ENCODE measurements around the gene CMTM8.

The CMTM8 gene

DNA sequence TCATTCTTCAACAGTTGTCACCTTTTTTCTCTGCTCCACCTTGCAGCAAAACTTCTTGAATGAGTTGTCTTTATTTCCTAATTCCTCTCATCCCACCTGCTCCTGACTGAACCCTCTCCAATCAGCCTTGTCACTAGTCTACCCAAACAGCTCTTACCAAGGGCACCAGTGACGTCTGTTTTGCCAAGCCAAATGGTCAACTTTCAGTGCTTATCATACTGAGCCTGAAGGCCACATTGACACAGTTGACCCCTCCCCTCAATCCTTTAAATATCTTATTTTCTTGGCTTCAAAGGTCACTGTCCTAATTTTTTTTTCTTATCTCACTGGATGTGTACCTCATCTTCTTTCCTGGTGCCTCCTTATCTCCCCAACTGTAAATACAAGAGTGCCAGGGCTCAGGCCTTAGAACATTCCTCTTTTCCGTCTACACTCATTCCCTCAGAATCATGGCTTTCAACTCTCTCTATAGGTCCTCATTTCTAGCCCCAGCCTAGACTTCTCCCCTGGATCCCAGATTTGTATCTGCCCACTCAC is 43.2 kb downstream of the CMTM8 start:
- no peak for DNase-seq

DNA sequence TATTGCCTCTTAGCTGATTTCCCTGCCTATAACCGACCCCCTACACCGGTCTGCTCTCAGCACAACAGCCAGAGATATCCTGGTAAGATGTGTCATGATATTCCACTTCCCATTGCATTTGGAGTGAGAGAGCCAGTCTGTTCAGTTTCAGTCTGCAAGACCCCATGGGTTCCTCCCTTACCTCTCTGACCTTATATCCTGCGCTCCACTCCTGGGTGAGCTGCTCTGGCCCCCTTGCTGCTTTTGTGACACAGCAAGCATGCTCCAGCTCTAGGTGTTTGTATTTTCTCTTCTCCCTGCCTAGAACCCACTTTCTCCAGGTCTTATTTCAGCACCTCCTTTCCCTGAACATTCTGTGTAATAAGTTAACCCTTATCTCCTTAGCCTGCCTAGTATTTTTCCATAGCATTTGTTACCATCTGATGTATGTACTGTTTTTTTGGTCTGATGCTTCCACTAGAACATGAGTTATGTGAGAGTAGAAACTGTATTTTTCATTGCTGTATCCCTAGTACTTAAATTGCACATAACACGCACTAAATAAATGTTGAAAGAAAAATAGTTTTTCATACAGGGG is 44.2 kb downstream of the CMTM8 start:
- DNase-seq: no peak

- no peak for DNase-seq
Observed at GRCh38 chr3:32283304-32283703, 44.8 kb downstream of the CMTM8 start.

DNA sequence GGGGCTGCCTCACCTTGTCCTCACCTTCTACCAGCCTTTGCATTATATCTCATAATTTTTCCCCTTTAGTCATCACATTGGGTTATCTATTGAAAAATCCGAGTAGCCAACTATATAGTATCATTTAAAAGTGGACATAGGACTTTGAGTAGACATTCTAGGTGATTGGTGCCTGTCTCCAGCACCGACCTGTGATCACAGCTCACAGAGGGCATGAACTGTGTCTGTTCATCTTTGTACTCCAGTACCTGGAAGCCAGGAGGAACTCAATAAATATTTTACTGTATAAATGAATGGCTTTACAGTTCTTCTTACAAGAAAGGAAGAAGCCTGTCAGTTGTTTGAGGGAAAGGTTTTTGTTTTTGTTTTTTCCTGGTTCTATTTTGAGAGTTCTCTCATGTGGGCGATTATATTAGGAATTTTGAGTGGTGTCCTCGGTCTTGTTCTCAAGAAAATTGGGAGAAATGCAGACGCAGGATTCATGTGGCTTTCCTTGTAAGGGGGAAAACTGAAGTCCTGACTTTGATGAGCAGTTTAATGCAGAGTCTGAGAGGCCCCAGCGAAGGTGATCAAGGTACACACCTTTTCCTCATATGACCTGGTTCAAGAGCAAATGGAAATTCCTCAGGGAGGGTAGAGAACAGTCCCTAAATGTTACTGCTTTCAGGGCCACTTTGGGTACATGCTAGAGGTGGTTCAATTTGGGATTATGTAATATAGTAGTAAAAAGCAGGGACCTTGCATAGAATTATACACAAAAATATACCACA is 46.1 kb downstream of the CMTM8 start:
- DNase-seq: no peak

GRCh38 chr3:32285891-32286290 is 47.4 kb downstream of the CMTM8 start:
- DNase-seq: no peak

DNA sequence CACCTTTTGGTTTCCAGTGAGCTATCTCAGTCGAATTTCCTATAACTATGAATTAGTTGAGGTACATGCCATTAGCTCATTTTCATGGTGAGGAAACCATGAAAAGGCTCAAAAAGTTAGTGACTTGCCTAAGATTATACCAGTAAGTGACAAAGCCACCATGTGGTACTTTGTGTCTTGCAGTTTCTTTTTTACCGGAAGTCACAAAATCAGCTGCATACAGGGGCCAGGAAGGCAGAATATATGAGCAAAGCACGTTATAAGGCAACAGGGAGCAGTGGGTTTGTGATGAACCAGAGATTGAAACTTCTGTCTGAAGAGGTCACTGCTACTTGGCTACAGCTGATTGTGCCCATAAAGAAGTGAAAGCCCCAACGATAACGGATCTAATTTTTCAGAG is 50.3 kb downstream of the CMTM8 start:
- no peak for DNase-seq

GRCh38 chr3:32290619-32291018 is 52.1 kb downstream of the CMTM8 start:
- no peak for DNase-seq

DNA sequence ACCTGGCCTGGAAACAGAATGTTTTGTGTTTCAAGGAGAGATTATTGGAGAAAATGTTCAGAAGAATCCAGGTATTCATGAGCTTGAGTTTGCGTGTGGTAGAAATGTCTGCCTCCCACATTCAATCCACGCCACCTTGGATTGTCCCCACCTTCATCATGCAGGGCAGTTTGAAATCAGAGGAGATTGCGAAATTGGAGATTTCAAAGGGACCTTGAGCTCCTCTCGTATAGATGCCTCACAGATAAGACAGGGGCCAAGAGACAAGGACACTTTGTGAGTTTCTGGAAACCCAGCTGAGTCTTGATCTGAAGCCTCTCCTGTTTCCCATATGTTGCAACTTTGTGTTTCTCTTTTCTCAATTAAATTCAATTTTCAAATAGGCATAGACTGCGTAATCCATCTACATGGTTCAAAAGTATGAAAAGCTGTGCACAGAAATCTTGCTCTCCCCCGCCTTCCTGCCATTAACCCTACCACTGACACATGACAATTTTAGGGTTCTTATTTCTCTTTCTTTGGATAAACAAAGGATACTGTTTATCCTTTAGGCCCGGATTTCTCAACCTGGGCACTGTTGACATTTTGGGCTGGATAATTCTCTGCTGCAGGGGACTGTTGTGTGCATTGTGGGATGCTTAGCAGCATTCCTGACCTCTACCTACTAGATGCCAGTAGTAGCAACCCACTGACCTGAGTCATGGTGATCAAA is 53.8 kb downstream of the CMTM8 start:
- DNase-seq: no peak

GRCh38 chr3:32293903-32294302 is 55.4 kb downstream of the CMTM8 start:
- no peak for DNase-seq

GRCh38 chr3:32296251-32297204 is 58.0 kb downstream of the CMTM8 start:
- peak; percentile 41 for DNase-seq

- DNase-seq: no peak
Observed at GRCh38 chr3:32297366-32297765, 58.9 kb downstream of the CMTM8 start.

DNA sequence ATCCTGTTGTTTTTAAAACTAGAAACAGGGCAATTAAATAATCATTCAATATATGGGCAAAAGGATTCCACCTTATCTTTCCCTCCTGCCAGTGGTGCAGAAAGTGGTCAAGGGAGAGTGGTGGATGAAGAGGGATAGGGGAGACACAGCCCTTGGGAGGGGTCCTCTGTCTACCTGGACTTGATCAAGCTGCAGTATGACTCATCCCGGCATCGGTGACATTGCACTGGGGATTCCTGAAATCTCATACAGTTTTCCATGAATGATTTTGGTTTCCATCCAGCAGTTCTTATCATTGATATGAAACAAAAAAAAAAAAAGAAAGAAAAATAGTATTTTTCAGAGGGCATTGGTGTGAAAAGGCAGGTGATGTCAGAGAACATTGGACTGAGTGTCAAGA is 62.9 kb downstream of the CMTM8 start:
- no peak for DNase-seq

DNA sequence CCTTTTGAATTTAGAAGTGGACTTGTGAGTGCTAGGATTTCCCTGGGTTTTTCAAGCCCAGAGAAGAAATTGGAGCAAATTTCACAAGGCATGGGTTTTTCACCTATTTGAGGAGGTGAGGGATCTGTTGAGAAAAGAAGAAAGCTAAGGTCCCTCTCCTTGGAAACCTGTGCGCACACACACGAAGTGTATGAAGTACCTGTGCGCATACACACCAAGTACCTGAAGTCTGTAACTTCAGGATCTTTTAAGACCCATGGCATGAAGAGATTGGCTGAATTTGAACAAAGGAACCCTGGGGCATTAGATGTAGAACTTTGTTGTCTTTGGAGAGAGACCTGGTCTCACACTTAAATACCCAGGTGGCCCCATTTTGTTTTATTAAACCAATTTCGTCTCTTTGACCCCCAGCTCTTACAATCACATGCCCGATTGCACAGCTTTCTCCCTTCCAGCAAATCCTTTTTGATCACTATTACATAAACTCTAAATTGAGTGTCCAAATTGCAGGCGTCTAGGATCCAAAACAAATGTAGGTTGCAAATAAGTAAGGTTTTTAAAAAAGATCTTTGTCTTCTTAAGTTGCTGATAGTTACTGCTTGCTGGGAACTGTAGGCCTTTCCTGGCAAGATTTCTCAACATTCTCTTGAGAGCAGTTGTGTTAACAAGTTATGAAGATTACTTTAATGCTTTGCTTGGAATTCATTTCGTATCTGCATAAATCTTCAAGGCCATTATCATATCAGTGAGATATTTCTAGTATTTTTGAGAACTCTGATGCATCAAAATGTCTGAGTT is 64.3 kb downstream of the CMTM8 start:
- DNase-seq: no peak

DNA sequence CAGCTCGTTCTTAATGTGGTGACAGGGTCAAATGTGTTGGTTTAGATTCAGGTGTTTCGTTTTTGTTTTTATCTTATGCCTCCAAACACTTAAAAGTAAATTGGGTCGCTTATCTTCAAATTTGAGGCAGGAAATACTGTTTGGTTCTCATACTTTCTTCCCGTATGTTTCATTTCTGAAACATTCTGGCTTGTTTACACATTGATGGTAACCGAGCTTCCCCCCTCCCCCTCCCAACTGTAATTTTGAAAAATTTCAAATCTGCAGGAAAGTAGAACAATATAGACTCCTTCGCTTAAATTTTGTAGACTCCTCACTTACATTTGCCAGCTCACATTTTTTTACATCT is 64.9 kb downstream of the CMTM8 start:
- DNase-seq: no peak

DNA sequence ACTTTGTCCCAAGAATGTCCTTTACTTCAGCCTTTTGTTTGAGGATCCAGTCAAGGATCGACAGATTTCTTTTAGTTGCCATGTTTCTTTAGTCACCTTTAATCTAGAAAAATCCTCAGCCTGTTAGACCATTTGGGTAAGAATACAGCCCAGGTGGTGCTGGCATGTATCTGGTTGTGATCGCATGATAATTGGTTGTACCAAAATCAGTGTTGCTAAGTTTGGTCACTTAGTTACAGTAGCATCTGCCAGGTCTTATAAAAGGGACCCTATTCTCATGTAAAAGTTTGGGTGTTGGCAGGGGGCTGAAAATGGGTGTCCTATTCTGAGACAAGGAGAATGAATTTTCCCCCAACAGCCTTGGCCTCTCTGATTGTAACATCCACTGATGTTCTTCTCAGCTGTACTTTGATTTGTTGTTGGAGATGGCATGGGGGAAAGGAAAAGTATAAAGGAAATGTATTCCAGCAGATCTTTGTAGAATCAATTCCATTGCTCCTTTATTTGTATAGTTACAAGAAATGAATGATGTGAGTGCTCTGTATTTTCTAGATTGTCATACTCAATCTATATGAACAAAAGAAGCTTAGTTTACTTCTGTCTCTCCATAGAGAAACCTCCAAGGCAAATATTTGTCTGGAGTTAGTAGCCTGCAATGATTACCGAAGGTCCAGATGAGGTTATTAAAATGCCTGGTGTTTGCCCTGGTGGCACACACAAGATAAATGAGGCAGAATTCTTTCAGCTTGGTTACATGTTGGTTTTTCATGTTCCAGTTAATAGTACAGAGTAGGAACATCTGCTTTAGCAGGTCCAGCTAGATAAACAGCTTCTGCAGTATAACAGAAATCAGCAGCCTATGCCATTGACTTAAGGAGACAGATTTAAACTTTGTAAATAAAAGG is 65.7 kb downstream of the CMTM8 start:
- DNase-seq: peak; percentile 38

- DNase-seq: no peak
Observed at GRCh38 chr3:32305361-32305876, 66.9 kb downstream of the CMTM8 start.

- DNase-seq: no peak
Observed at GRCh38 chr3:32306072-32306471, 67.6 kb downstream of the CMTM8 start.

- DNase-seq: no peak
Observed at GRCh38 chr3:32307591-32307990, 69.1 kb downstream of the CMTM8 start.

DNA sequence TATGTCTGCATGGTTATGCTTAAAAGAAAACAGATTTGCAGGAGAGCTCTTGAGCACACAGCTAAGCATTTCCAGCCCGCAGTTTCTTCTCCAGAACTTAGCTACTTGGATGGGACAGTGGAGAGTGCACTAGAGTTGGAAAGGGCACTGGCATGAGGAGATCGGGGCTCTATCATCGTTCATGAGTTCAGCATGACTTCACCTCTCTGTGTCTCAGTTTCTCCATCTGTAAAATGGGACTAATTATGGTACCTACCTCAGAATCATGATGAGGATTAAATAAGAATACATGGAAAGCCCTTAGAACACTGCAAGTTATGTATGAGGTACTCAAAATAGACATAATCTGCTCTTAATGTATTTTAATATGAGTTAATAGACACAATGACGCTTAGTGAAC is 69.9 kb downstream of the CMTM8 start:
- DNase-seq: no peak

DNA sequence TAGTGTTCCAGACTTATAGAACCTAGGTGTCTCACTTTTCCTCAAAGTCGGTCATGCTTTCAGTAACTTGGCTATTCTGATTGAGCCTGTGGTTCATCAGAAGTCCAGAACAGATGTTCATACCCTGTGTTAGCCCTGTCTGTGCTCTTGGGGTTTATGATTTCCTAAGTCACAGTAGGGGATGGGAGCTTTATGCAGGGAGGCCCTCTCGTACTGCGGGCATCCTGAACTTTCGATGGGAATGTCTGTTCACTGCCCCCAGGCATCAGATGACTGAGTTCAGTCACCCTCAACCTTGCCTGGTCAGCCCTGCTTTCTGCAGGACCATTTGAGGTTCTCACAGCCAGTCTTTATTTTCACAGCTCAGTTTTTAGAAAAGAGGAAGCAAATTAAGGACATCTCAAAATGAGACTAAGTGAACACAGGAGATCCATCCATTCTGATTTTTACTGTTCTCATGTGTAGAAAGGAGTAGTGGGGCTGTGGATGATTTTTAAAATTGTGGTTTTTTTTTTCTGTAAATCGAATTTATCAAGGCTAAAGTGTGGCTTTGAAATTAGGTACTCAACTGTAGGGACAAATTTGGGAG is 71.3 kb downstream of the CMTM8 start:
- no peak for DNase-seq
